Neural cell (in vitro differentiated cells): Measurements from ENCODE around the gene IMMP2L. TPM values are rescaled to one million over a fixed set of nuclear protein-coding genes. Genes with fewer than 3 reads are reported as not detected.

ENCODE experiments used
- H2AFZ ChIP-seq: fragments of 200-600, 300-800 bp; sonication (generic), shearing (Covaris generic); 2 replicates; pipeline ENCODE4 v1.6.0; 2014; ENCODE audit warnings: low read depth, mild to moderate bottlenecking, antibody characterized with exemption, low read length, moderate library complexity
- H3F3A ChIP-seq: fragments of 200-600 bp; shearing (Covaris generic); 2 replicates; pipeline ENCODE4 v1.6.1; 2016; ENCODE audit warnings: mild to moderate bottlenecking, moderate library complexity, mixed read lengths, antibody characterized with exemption, low read length; ENCODE audit not compliant: insufficient read depth, poor library complexity, severe bottlenecking
- H3K27ac ChIP-seq: fragments of 200-600, 300-800 bp; sonication (generic), shearing (Covaris generic); 2 replicates; pipeline ENCODE4 v1.5.1; 2014; ENCODE audit warnings: mild to moderate bottlenecking, low read length, moderate library complexity
- H3K27me3 ChIP-seq: fragments of 300-800, 200-600 bp; sonication (generic), shearing (Covaris generic); 2 replicates; pipeline ENCODE4 v1.6.0; 2014; ENCODE audit warnings: mild to moderate bottlenecking, low read depth, low read length, moderate library complexity; ENCODE audit not compliant: insufficient read depth
- H3K36me3 ChIP-seq: fragments of 300-800, 200-600 bp; sonication (generic), shearing (Covaris generic); 2 replicates; pipeline ENCODE4 v1.5.1; 2014; ENCODE audit warnings: mild to moderate bottlenecking, antibody characterized with exemption, low read length, moderate library complexity; ENCODE audit not compliant: insufficient read depth
- H3K4me2 ChIP-seq: fragments of 300-800, 200-600 bp; sonication (generic), shearing (Covaris generic); 2 replicates; pipeline ENCODE4 v1.6.0; 2014; ENCODE audit warnings: mild to moderate bottlenecking, low read length
- H3K4me3 ChIP-seq: fragments of 300-800, 200-600 bp; sonication (generic), shearing (Covaris generic); 2 replicates; pipeline ENCODE4 v1.5.1; 2014; ENCODE audit warnings: mild to moderate bottlenecking, low read length, moderate library complexity
- H3K79me2 ChIP-seq: fragments of 200-600 bp; shearing (Covaris generic); replicated peaks from 2 replicates; pipeline ENCODE4 v1.6.0; 2014; ENCODE audit warnings: mild to moderate bottlenecking, low read length, moderate library complexity; ENCODE audit not compliant: insufficient read depth
- H3K9ac ChIP-seq: fragments of 300-800, 200-600 bp; sonication (generic), shearing (Covaris generic); 2 replicates; pipeline ENCODE4 v1.6.1; 2016; ENCODE audit warnings: mild to moderate bottlenecking, low read length, mixed read lengths
- H3K9me2 ChIP-seq: fragments of 200-600 bp; shearing (Covaris generic); 2 replicates; pipeline ENCODE4 v1.6.1; 2016; ENCODE audit warnings: mild to moderate bottlenecking, low read length, mixed read lengths; ENCODE audit not compliant: insufficient read depth
- H3K9me3 ChIP-seq: fragments of 200-600, 300-800 bp; sonication (generic), shearing (Covaris generic); 2 replicates; pipeline ENCODE4 v1.6.1; 2016; ENCODE audit warnings: mild to moderate bottlenecking, mixed run types, low read length, moderate library complexity, mixed read lengths
- H4K20me1 ChIP-seq: fragments of 200-600 bp; shearing (Covaris generic); 2 replicates; pipeline ENCODE4 v1.6.1; 2016; ENCODE audit warnings: mild to moderate bottlenecking, mixed run types; ENCODE audit not compliant: insufficient read depth
- CTCF ChIP-seq: fragments of 450-650 bp; IDR thresholded peaks from 2 replicates; pipeline ENCODE4 v1.5.1; 2014; ENCODE audit warnings: antibody characterized with exemption, mild to moderate bottlenecking, moderate library complexity; ENCODE audit not compliant: poor library complexity, severe bottlenecking
- EP300 ChIP-seq: fragments of 450-650 bp; conservative IDR thresholded peaks from 2 replicates; pipeline ENCODE4 v1.6.1; 2014; ENCODE audit warnings: antibody characterized with exemption, mild to moderate bottlenecking, moderate library complexity; ENCODE audit not compliant: poor library complexity, severe bottlenecking
- EZH2 ChIP-seq: fragments of 200-600, 300-800 bp; shearing (Covaris generic), sonication (generic); IDR thresholded peaks from 2 replicates; pipeline ENCODE4 v1.6.1; 2014; ENCODE audit warnings: antibody characterized with exemption, low read length, borderline replicate concordance, mild to moderate bottlenecking; ENCODE audit not compliant: insufficient read depth, poor library complexity, severe bottlenecking
- MXI1 ChIP-seq: fragments of 450-650 bp; conservative IDR thresholded peaks from 2 replicates; pipeline ENCODE4 v1.6.1; 2014; ENCODE audit warnings: antibody characterized with exemption, mild to moderate bottlenecking; ENCODE audit not compliant: poor library complexity, severe bottlenecking
- POLR2AphosphoS5 ChIP-seq: IDR thresholded peaks from 2 replicates; pipeline ENCODE4 v1.6.1; 2012
- RAD21 ChIP-seq: fragments of 450-650 bp; conservative IDR thresholded peaks from 2 replicates; pipeline ENCODE4 v1.6.1; 2014; ENCODE audit warnings: antibody characterized with exemption, mild to moderate bottlenecking, moderate library complexity
- REST ChIP-seq: IDR thresholded peaks from 2 replicates; pipeline ENCODE4 v1.6.1; 2012; ENCODE audit warnings: borderline replicate concordance
- SMC3 ChIP-seq: fragments of 450-650 bp; conservative IDR thresholded peaks from 2 replicates; pipeline ENCODE4 v1.6.1; 2014; ENCODE audit warnings: antibody characterized with exemption, mild to moderate bottlenecking, moderate library complexity; ENCODE audit not compliant: poor library complexity
- TAF1 ChIP-seq: IDR thresholded peaks from 2 replicates; pipeline ENCODE4 v1.6.1; 2012; ENCODE audit warnings: low read depth
- polyA plus RNA-seq: library from polyadenylated mRNA; depleted of rRNA; stranded (reverse); fragments of >200 nt; gene quantifications from 2 replicates; pipeline ENCODE4 v1.2.3, GENCODE V29; 2014

IMMP2L gene
- polyA plus RNA-seq, 1 donor from 2014 or later = 9.7 TPM

- no peak overlapping the region for H3K27ac ChIP-seq
Measured at GRCh38 chr7:111477462-111478225, 84.6 kb downstream of the IMMP2L start.

More at GRCh38 chr7:111477462-111478225, 84.6 kb downstream of the IMMP2L start:
- Histone ChIP-seq H3F3A (no peaks in the 10 kb centered on the region), H3K4me3 (no peak overlapping the region), H4K20me1 (no peaks in the 10 kb centered on the region), H3K9ac (no peak overlapping the region), H3K9me2 (no peaks in the 10 kb centered on the region), H3K9me3 (no peaks in the 10 kb centered on the region), H2AFZ (no peak overlapping the region), H3K36me3 (no peaks in the 10 kb centered on the region), H3K79me2 (no peaks in the 10 kb centered on the region), H3K27me3 (no peaks in the 10 kb centered on the region), H3K4me2 (no peak overlapping the region)
- TF ChIP-seq REST (no peak), EP300 (no peak), RAD21 (no peak), TAF1 (no peak), EZH2 (no peak), POLR2AphosphoS5 (no peak), SMC3 (no peak), CTCF (no peak), MXI1 (no peak)
